Panc1 (cell line): Measurements from ENCODE around the gene PTPRO. TPM values are rescaled to one million over a fixed set of nuclear protein-coding genes. Genes with fewer than 3 reads are reported as not detected.

ENCODE experiments used
- ATAC-seq: fragments of 200-7000 bp; cut with Tn5 transposase; 2 replicates; pipeline ENCODE4 v1.9.1; 2020; ENCODE audit warnings: mild to moderate bottlenecking, moderate library complexity
- BruUV-seq: library from RNA; stranded (reverse); fragments of 400-500 nt; replicated peaks from 2 replicates; lab custom pipeline; 2021; lab: Mats Ljungman, UMichigan
- CTCF ChIA-PET: fragments of 300-600 bp; sonication (Branson Sonifier 250); formaldehyde crosslinking; loops from one replicate; lab custom pipeline; 2022; ENCODE audit warnings: antibody characterized with exemption; lab: Charles Lee
- POLR2A ChIA-PET: fragments of 300-600 bp; sonication (Branson Sonifier 250); formaldehyde crosslinking; loops from one replicate; lab custom pipeline; 2022; ENCODE audit warnings: antibody characterized with exemption; lab: Charles Lee
- DNase-seq: peaks from one replicate; pipeline ENCODE4 v3.0.0-alpha.2; 2010; ENCODE audit warnings: low read depth, low spot score
- H3K27ac ChIP-seq: 2 replicates; pipeline ENCODE4 v1.5.1; 2011; ENCODE audit warnings: mild to moderate bottlenecking, low read length, inconsistent platforms
- H3K27me3 ChIP-seq: fragments of 200-500 bp; sonication (Bioruptor generic); 2 replicates; pipeline ENCODE4 v1.6.0; 2014; ENCODE audit warnings: low read length, inconsistent platforms; ENCODE audit not compliant: control insufficient read depth, insufficient read depth
- H3K36me3 ChIP-seq: fragments of 200-500 bp; sonication (Bioruptor generic); 2 replicates; pipeline ENCODE4 v1.5.1; 2014; ENCODE audit warnings: inconsistent platforms, mild to moderate bottlenecking, low read length, moderate library complexity; ENCODE audit not compliant: control insufficient read depth, insufficient read depth
- H3K4me1 ChIP-seq: 2 replicates; pipeline ENCODE4 v1.5.1; 2011; ENCODE audit warnings: inconsistent platforms, mild to moderate bottlenecking, low read length, moderate library complexity; ENCODE audit not compliant: control insufficient read depth, insufficient read depth
- H3K4me3 ChIP-seq, 2 experiments: 2 replicates each; pipeline ENCODE4 v1.5.1; 2011 to 2012; ENCODE audit warnings: low read depth in 2 of 2, low read length in 2 of 2, mild to moderate bottlenecking in 2 of 2, inconsistent platforms in 1 of 2, moderate library complexity in 1 of 2
- H3K9me3 ChIP-seq: fragments of 200-500 bp; sonication (Bioruptor generic); 2 replicates; pipeline ENCODE4 v1.5.1; 2014; ENCODE audit warnings: low read depth, mild to moderate bottlenecking, inconsistent platforms, low read length, moderate library complexity; ENCODE audit not compliant: control insufficient read depth, insufficient read depth
- POLR2AphosphoS5 ChIP-seq: IDR thresholded peaks from 2 replicates; pipeline ENCODE4 v1.6.1; 2012; ENCODE audit warnings: mild to moderate bottlenecking, low read depth, low read length, moderate library complexity
- SIN3A ChIP-seq: IDR thresholded peaks from 2 replicates; pipeline ENCODE4 v1.6.1; 2012; ENCODE audit warnings: low read depth, mild to moderate bottlenecking, low read length, moderate library complexity, borderline replicate concordance; ENCODE audit not compliant: insufficient read depth
- TCF7L2 ChIP-seq: IDR thresholded peaks from 2 replicates; pipeline ENCODE4 v1.6.1; 2011; ENCODE audit warnings: mild to moderate bottlenecking, low read depth, low read length, inconsistent platforms
- in situ Hi-C: cut with HindIII; loops from 2 replicates; pipeline ENCODE4 v1.10.0; 2016; ENCODE audit warnings: low sequenced_read_pairs, low pct_unique_long_range_greater_than_20kb
- intact Hi-C: fragments of 100-400 bp; cut with micrococcal nuclease; formaldehyde crosslinking; loops from one replicate; pipeline ENCODE4 v1.10.0; 2022; ENCODE audit not compliant: unreplicated experiment
- total RNA-seq: library from RNA; stranded (reverse); gene quantifications from one replicate; pipeline ENCODE4 v1.2.1, GENCODE V29; 2021; ENCODE audit not compliant: unreplicated experiment
- TF ChIP-seq, protein P1 (sequence below), 2 experiments: IDR thresholded peaks; 2 replicates each; pipeline ENCODE4 v1.6.1; 2011 to 2012; ENCODE audit warnings: low read depth in 2 of 2, control low read depth in 1 of 2, low read length in 1 of 2, mild to moderate bottlenecking in 1 of 2, moderate library complexity in 1 of 2; ENCODE audit not compliant: insufficient read depth in 1 of 2
- TF ChIP-seq, protein P2 (sequence below): fragments of 450-650 bp; IDR thresholded peaks from 2 replicates; pipeline ENCODE4 v1.5.1; 2017; ENCODE audit warnings: mild to moderate bottlenecking

PTPRO gene
- total RNA-seq, 1 experiment from 2014 or later = not detected

DNA sequence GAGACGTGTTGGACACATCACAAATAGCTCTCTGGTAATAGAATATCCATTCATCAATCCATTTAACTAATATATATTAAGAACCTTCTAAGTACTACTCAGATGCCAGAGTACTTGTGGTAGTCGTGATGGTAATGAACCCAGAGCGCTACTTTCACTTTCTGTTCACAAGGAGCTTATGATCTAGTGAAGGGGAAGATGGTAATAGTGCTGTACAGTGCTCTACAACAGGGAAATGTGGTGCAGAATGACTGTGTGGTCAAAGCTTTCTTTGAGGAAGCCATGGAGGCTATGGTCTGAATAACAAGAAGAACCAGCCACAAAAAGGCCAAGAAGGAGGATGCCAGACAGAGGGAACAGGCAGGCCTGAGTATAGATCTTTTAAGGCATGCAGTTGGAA, 212.0 kb downstream of the PTPRO start:
- no peaks in the 10 kb centered on the region for H3K27me3 ChIP-seq
- no peaks in the 10 kb centered on the region for H3K9me3 ChIP-seq
- BruUV-seq = no TSS peak
- TF ChIP-seq SIN3A (no peak), POLR2AphosphoS5 (no peak), TCF7L2 (no peak)
- TF ChIP-seq, protein P1, sequence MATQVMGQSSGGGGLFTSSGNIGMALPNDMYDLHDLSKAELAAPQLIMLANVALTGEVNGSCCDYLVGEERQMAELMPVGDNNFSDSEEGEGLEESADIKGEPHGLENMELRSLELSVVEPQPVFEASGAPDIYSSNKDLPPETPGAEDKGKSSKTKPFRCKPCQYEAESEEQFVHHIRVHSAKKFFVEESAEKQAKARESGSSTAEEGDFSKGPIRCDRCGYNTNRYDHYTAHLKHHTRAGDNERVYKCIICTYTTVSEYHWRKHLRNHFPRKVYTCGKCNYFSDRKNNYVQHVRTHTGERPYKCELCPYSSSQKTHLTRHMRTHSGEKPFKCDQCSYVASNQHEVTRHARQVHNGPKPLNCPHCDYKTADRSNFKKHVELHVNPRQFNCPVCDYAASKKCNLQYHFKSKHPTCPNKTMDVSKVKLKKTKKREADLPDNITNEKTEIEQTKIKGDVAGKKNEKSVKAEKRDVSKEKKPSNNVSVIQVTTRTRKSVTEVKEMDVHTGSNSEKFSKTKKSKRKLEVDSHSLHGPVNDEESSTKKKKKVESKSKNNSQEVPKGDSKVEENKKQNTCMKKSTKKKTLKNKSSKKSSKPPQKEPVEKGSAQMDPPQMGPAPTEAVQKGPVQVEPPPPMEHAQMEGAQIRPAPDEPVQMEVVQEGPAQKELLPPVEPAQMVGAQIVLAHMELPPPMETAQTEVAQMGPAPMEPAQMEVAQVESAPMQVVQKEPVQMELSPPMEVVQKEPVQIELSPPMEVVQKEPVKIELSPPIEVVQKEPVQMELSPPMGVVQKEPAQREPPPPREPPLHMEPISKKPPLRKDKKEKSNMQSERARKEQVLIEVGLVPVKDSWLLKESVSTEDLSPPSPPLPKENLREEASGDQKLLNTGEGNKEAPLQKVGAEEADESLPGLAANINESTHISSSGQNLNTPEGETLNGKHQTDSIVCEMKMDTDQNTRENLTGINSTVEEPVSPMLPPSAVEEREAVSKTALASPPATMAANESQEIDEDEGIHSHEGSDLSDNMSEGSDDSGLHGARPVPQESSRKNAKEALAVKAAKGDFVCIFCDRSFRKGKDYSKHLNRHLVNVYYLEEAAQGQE (IDR thresholded peaks at IDR 0.05; ENCODE audit: insufficient read depth in 1 of 2, low read depth in 2 of 2, low read length in 1 of 2) = no peak
- TF ChIP-seq, protein P2, sequence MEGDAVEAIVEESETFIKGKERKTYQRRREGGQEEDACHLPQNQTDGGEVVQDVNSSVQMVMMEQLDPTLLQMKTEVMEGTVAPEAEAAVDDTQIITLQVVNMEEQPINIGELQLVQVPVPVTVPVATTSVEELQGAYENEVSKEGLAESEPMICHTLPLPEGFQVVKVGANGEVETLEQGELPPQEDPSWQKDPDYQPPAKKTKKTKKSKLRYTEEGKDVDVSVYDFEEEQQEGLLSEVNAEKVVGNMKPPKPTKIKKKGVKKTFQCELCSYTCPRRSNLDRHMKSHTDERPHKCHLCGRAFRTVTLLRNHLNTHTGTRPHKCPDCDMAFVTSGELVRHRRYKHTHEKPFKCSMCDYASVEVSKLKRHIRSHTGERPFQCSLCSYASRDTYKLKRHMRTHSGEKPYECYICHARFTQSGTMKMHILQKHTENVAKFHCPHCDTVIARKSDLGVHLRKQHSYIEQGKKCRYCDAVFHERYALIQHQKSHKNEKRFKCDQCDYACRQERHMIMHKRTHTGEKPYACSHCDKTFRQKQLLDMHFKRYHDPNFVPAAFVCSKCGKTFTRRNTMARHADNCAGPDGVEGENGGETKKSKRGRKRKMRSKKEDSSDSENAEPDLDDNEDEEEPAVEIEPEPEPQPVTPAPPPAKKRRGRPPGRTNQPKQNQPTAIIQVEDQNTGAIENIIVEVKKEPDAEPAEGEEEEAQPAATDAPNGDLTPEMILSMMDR = no peak
- 0 out of 4 replicates have a peak overlapping the region, but pooled peaks of 1 of the 2 experiments have one; percentile 11 for H3K4me3 ChIP-seq
- H3K4me1 ChIP-seq = no peaks in the 10 kb centered on the region
- ChIA-PET POLR2A (no interaction called here), CTCF (interaction anchor here (0.9 kb wide), 1 partner anchor 50 kb away, joined by 3 read pairs; no protein-coding TSS in a partner anchor)
- ATAC-seq (no peak), DNase-seq (no peak)
- intact Hi-C loops = no loop called here
- H3K27ac ChIP-seq = no peak overlapping the region
- H3K36me3 ChIP-seq = no peaks in the 10 kb centered on the region
- in situ Hi-C loops = no loop called here

DNA sequence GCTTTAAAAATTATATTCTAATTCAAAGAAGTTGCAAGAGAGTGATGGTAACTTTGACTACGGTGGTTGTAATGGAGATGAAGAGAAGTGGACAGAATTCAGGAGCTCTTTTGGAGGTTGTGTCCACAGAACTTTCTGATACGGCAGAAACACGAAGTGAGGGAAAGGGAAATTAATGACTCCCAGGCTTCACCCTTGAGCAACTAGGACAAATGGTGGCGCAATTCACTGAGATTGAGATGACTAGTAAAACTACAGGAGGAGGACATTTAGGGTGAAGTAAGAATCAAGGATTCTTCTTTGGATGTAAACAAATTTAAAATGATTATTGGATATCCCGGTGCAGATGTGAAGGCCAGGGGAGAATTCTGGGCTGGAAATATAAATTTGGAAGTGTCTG, 212.6 kb downstream of the PTPRO start:
- no peak overlapping the region for H3K4me3 ChIP-seq
- DNase-seq (no peak), ATAC-seq (no peak)
- no peak overlapping the region for H3K27ac ChIP-seq
- H3K36me3 ChIP-seq = no peaks in the 10 kb centered on the region
- H3K9me3 ChIP-seq = no peaks in the 10 kb centered on the region
- in situ Hi-C loops (no loop called here), intact Hi-C loops (no loop called here)
- no peaks in the 10 kb centered on the region for H3K4me1 ChIP-seq
- ChIA-PET CTCF (interaction anchor here (0.9 kb wide), 1 partner anchor 50 kb away, joined by 3 read pairs; no protein-coding TSS in a partner anchor), POLR2A (no interaction called here)
- TF ChIP-seq, protein P2 = no peak
- TF ChIP-seq, protein P1 (IDR thresholded peaks at IDR 0.05; ENCODE audit: insufficient read depth in 1 of 2, low read depth in 2 of 2, low read length in 1 of 2) = no peak
- TF ChIP-seq SIN3A = no peak
- TF ChIP-seq POLR2AphosphoS5 = no peak
- TF ChIP-seq TCF7L2 = no peak
- no TSS peak for BruUV-seq
- no peaks in the 10 kb centered on the region for H3K27me3 ChIP-seq
